Neural progenitor cell (in vitro differentiated cells): Measurements from ENCODE around the gene HDAC11. TPM values are rescaled to one million over a fixed set of nuclear protein-coding genes. Genes with fewer than 3 reads are reported as not detected.
A peak's percentile ranks its signal among the peaks of the same experiment; 100 is the strongest.
"Not testable (repeated sequence)": the region's sequence is repeated elsewhere in the genome, so short reads cannot be mapped to it uniquely, and the experiment has no call there.

Source experiments
- DNase-seq: peaks from one replicate; pipeline ENCODE4 v3.0.0-alpha.2; 2016; ENCODE audit warnings: low spot score
- H2AFZ ChIP-seq: fragments of 200-600 bp; sonication (generic); replicated peaks from 2 replicates; pipeline ENCODE4 v1.6.1; 2016; ENCODE audit warnings: antibody characterized with exemption
- H3F3A ChIP-seq: fragments of 200-600 bp; sonication (generic); 2 replicates; pipeline ENCODE4 v1.6.1; 2016; ENCODE audit warnings: antibody characterized with exemption, low read depth
- H3K27ac ChIP-seq: fragments of 200-600 bp; sonication (generic); 2 replicates; pipeline ENCODE4 v1.5.1; 2016; ENCODE audit warnings: mild to moderate bottlenecking
- H3K27me3 ChIP-seq: fragments of 200-600 bp; sonication (generic); 2 replicates; pipeline ENCODE4 v1.6.1; 2016; ENCODE audit warnings: mild to moderate bottlenecking, moderate library complexity
- H3K36me3 ChIP-seq: fragments of 200-600 bp; sonication (generic); 2 replicates; pipeline ENCODE4 v1.5.1; 2016
- H3K4me1 ChIP-seq: fragments of 200-600 bp; sonication (generic); 2 replicates; pipeline ENCODE4 v1.6.1; 2016; ENCODE audit warnings: mixed run types
- H3K4me2 ChIP-seq: fragments of 200-600 bp; sonication (generic); 2 replicates; pipeline ENCODE4 v1.6.1; 2016
- H3K4me3 ChIP-seq: fragments of 200-600 bp; sonication (generic); 2 replicates; pipeline ENCODE4 v1.5.1; 2016
- H3K79me2 ChIP-seq: fragments of 200-600 bp; sonication (generic); 2 replicates; pipeline ENCODE4 v1.6.1; 2016; ENCODE audit warnings: low read depth
- H3K9ac ChIP-seq: fragments of 200-600 bp; sonication (generic); 2 replicates; pipeline ENCODE4 v1.6.1; 2016
- H3K9me3 ChIP-seq: fragments of 200-600 bp; sonication (generic); 2 replicates; pipeline ENCODE4 v1.5.1; 2016; ENCODE audit warnings: low read depth
- H4K20me1 ChIP-seq: fragments of 200-600 bp; sonication (generic); 2 replicates; pipeline ENCODE4 v1.6.1; 2016; ENCODE audit warnings: low read depth
- H3K27ac Mint-ChIP-seq: 3 replicates; pipeline ENCODE4 v1.8.0; 2021; ENCODE audit warnings: mixed read lengths
- H3K27me3 Mint-ChIP-seq: 2 replicates; pipeline ENCODE4 v1.8.0; 2022; ENCODE audit warnings: low read depth, mild to moderate bottlenecking, inconsistent platforms, moderate library complexity, mixed read lengths; ENCODE audit not compliant: insufficient read depth
- H3K36me3 Mint-ChIP-seq: 3 replicates; pipeline ENCODE4 v1.8.0; 2021; ENCODE audit warnings: mixed read lengths
- H3K4me1 Mint-ChIP-seq: 3 replicates; pipeline ENCODE4 v1.8.0; 2021; ENCODE audit warnings: mixed read lengths
- H3K4me3 Mint-ChIP-seq: 3 replicates; pipeline ENCODE4 v1.8.0; 2021; ENCODE audit warnings: mild to moderate bottlenecking, moderate library complexity, mixed read lengths
- H3K9me3 Mint-ChIP-seq: 3 replicates; pipeline ENCODE4 v1.8.0; 2020; ENCODE audit warnings: mixed read lengths
- EZH2 ChIP-seq: fragments of 200-600 bp; sonication (generic); IDR thresholded peaks from 2 replicates; pipeline ENCODE4 v1.6.1; 2017; ENCODE audit warnings: antibody characterized with exemption, mild to moderate bottlenecking, moderate library complexity
- EZH2phosphoT487 ChIP-seq: fragments of 200-600 bp; sonication (generic); IDR thresholded peaks from 2 replicates; pipeline ENCODE4 v1.6.1; 2017; ENCODE audit warnings: antibody characterized with exemption
- total RNA-seq: library from RNA; depleted of rRNA; stranded (reverse); fragments of >200 nt; gene quantifications from 2 replicates; pipeline ENCODE4 v1.2.3, GENCODE V29; 2015; ENCODE audit warnings: low replicate concordance
- TF ChIP-seq, protein P1 (sequence below): fragments of 200-600 bp; sonication (generic); IDR thresholded peaks from 2 replicates; pipeline ENCODE4 v1.5.1; 2017; ENCODE audit warnings: antibody characterized with exemption, mild to moderate bottlenecking

HDAC11 gene
- total RNA-seq, 1 donor from 2014 or later = 4.8 TPM

- H3K4me1 Mint-ChIP-seq = peaks cover 24% of the 10 kb centered on the region
- H3K36me3 Mint-ChIP-seq = peaks cover 2% of the 10 kb centered on the region
- Histone ChIP-seq H4K20me1 (no peaks in the 10 kb centered on the region), H3K27me3 (no peaks in the 10 kb centered on the region), H3K9ac (no peak overlapping the region), H3K4me1 (peaks cover 4% of the 10 kb centered on the region), H3K4me2 (no peak overlapping the region), H3F3A (no peaks in the 10 kb centered on the region), H3K4me3 (no peak overlapping the region), H2AFZ (no peak overlapping the region), H3K36me3 (no peaks in the 10 kb centered on the region), H3K79me2 (no peaks in the 10 kb centered on the region), H3K27ac (no peak overlapping the region), H3K9me3 (no peaks in the 10 kb centered on the region)
- H3K9me3 Mint-ChIP-seq = no peaks in the 10 kb centered on the region
- peak overlapping the region; percentile 74 for H3K27ac Mint-ChIP-seq
- TF ChIP-seq, protein P1, sequence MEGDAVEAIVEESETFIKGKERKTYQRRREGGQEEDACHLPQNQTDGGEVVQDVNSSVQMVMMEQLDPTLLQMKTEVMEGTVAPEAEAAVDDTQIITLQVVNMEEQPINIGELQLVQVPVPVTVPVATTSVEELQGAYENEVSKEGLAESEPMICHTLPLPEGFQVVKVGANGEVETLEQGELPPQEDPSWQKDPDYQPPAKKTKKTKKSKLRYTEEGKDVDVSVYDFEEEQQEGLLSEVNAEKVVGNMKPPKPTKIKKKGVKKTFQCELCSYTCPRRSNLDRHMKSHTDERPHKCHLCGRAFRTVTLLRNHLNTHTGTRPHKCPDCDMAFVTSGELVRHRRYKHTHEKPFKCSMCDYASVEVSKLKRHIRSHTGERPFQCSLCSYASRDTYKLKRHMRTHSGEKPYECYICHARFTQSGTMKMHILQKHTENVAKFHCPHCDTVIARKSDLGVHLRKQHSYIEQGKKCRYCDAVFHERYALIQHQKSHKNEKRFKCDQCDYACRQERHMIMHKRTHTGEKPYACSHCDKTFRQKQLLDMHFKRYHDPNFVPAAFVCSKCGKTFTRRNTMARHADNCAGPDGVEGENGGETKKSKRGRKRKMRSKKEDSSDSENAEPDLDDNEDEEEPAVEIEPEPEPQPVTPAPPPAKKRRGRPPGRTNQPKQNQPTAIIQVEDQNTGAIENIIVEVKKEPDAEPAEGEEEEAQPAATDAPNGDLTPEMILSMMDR = no peak
- TF ChIP-seq EZH2 (no peak), EZH2phosphoT487 (no peak)
- no peak for DNase-seq
- peaks cover 5% of the 10 kb centered on the region for H3K27me3 Mint-ChIP-seq
- H3K4me3 Mint-ChIP-seq = no peak overlapping the region
These were observed 18.4 kb downstream of the HDAC11 start for GRCh38 chr3:13498354-13499060.

DNA sequence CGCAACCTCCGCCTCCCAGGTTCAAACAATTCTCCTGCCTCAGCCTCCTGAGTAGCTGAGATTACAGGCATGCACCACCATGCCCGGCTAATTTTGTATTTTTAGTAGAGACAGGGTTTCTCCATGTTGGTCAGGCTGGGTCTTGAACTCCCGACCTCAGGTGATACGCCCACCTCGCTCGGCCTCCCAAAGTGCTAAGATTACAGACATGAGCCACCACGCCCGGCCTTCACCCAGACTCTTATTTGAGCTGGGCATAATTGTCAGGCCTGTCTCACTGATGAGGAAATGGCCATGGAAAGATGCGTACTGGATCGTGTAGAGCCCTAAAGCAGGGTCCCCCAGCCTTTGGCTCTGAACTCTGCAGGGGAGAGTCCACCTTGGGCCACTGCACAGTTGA lies 19.1 kb downstream of the HDAC11 start:
- peak overlapping the region; percentile 71 for H3K27ac Mint-ChIP-seq
- not testable (repeated sequence) for H3F3A ChIP-seq, H3K4me3 Mint-ChIP-seq, H4K20me1 ChIP-seq, H3K4me1 ChIP-seq, H3K9ac ChIP-seq, H3K27ac ChIP-seq, H3K79me2 ChIP-seq, H3K4me3 ChIP-seq, H3K27me3 Mint-ChIP-seq, H3K36me3 Mint-ChIP-seq, H3K36me3 ChIP-seq, H3K4me2 ChIP-seq, H3K9me3 Mint-ChIP-seq, DNase-seq, H3K9me3 ChIP-seq, H3K27me3 ChIP-seq, H2AFZ ChIP-seq
- peaks cover 30% of the 10 kb centered on the region for H3K4me1 Mint-ChIP-seq

GRCh38 chr3:13500133-13500885 lies 20.2 kb downstream of the HDAC11 start:
- Histone ChIP-seq H3K27ac (no peak overlapping the region), H3K79me2 (no peaks in the 10 kb centered on the region), H3K9ac (no peak overlapping the region), H3K4me2 (no peak overlapping the region), H3K27me3 (no peaks in the 10 kb centered on the region), H4K20me1 (no peaks in the 10 kb centered on the region), H2AFZ (no peak overlapping the region), H3K9me3 (no peaks in the 10 kb centered on the region), H3K4me1 (peaks cover 10% of the 10 kb centered on the region), H3F3A (no peaks in the 10 kb centered on the region), H3K36me3 (no peaks in the 10 kb centered on the region), H3K4me3 (no peak overlapping the region)
- DNase-seq = peak; percentile 69
- Mint-ChIP-seq H3K27ac (no peak overlapping the region), H3K4me3 (no peak overlapping the region), H3K36me3 (peaks cover 2% of the 10 kb centered on the region), H3K4me1 (peaks cover 41% of the 10 kb centered on the region), H3K27me3 (peaks cover 5% of the 10 kb centered on the region), H3K9me3 (no peaks in the 10 kb centered on the region)
- TF ChIP-seq, protein P1 = peak; percentile 80
- TF ChIP-seq EZH2 (no peak), EZH2phosphoT487 (no peak)

DNA sequence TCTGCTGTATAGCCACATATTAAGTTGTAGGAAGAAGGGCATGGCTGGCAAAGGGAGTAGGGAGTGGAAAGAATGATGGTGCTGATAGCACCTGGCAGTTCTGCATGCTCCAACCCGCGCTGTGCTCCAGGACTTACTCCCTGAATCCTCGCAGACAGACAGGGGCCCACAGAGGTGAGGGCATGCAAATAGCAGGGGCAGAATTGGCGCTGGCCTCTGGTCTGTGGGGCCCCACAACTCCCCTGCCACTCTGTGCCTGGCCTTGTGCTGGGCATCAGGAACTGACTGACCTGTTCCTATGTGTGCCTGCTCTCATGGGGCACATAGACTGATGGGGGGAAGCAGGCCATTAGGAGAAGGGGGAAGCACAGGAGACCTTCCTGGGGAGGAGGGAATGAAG lies 20.9 kb downstream of the HDAC11 start:
- DNase-seq = no peak
- Histone ChIP-seq H3K9ac (no peak overlapping the region), H3K4me2 (no peak overlapping the region), H3K9me3 (no peaks in the 10 kb centered on the region), H3K4me1 (peaks cover 10% of the 10 kb centered on the region), H3K4me3 (no peak overlapping the region), H3K36me3 (no peaks in the 10 kb centered on the region), H3F3A (no peaks in the 10 kb centered on the region), H3K27me3 (no peaks in the 10 kb centered on the region), H3K79me2 (no peaks in the 10 kb centered on the region), H3K27ac (no peak overlapping the region), H4K20me1 (no peaks in the 10 kb centered on the region), H2AFZ (no peak overlapping the region)
- H3K9me3 Mint-ChIP-seq = no peaks in the 10 kb centered on the region
- TF ChIP-seq, protein P1 = no peak
- TF ChIP-seq EZH2phosphoT487 = no peak
- no peak for TF ChIP-seq EZH2
- peaks cover 45% of the 10 kb centered on the region for H3K4me1 Mint-ChIP-seq
- peak overlapping the region; percentile 82 for H3K27ac Mint-ChIP-seq
- peaks cover 5% of the 10 kb centered on the region for H3K27me3 Mint-ChIP-seq
- no peak overlapping the region for H3K4me3 Mint-ChIP-seq
- H3K36me3 Mint-ChIP-seq = peaks cover 2% of the 10 kb centered on the region
